GM18861 (cell line): ENCODE measurements around the gene AUTS2.
"Not testable (repeated sequence)": the region's sequence is repeated elsewhere in the genome, so short reads cannot be mapped to it uniquely, and the experiment has no call there.

ENCODE experiments used
- ATAC-seq: cut with Tn5 transposase; IDR thresholded peaks from one replicate; pipeline ENCODE4 v1.9.1; 2021; ENCODE audit not compliant: unreplicated experiment

Gene AUTS2

GRCh38 chr7:69782917-69783684, 184.8 kb downstream of the AUTS2 start:
- ATAC-seq = no peak

DNA sequence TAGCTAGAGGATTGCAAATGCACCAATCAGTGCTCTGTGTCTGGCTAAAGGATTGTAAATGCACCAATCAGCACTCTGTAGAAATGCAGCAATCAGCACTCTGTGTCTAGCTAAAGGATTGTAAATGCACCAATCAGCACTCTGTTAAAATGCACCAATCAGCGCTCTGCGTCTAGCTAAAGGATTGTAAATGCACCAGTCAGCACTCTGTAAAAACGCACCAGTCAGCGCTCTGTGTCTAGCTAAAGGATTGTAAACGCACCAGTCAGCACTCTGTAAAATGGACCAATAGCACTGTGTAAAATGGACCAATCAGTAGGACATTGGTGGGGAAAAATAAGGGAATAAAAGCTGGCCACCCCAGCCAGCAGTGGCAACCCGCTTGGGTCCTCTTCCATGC, 187.9 kb downstream of the AUTS2 start:
- not testable (repeated sequence) for ATAC-seq

GRCh38 chr7:69786730-69787395, 188.6 kb downstream of the AUTS2 start:
- no peak for ATAC-seq

GRCh38 chr7:69787736-69788431, 189.6 kb downstream of the AUTS2 start:
- no peak for ATAC-seq

- ATAC-seq = no peak
Measured at GRCh38 chr7:69789563-69789962, 191.3 kb downstream of the AUTS2 start.

DNA sequence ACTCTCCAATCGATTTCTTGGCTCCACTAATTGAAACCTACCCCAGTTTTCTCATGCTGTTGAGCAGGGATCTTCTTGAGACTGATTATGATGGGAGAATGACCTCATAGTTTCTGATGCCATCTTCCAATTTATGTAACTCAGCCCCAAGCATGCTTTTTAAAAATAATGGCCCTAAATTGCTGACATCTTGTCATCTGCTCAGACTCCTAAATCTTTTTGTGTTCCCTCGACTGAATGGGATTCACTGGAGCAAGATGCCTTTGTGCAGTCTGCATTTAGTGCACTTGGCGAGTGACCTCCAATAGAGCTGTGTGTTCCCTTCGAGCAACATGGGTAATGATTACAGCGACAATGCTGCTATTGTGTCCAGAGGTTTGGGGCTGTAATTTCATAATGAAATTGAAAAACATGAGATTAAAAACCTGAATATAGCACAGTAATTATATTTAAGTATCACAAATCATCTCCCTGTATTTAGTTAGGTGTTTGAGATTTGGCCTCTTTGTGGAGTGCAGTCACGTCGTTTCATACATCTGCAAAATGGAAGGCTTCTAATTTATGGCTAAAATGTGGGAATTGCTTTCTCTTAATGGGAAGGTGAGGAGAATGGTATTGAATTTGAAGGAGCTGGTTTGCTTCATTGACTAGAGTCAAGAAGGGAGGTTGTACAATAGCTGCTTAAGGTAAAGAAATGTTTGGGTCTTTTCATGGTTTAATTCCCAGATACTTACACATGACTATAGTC, 192.9 kb downstream of the AUTS2 start:
- no peak for ATAC-seq

- ATAC-seq = no peak
Measured at GRCh38 chr7:69791739-69792138, 193.5 kb downstream of the AUTS2 start.

DNA sequence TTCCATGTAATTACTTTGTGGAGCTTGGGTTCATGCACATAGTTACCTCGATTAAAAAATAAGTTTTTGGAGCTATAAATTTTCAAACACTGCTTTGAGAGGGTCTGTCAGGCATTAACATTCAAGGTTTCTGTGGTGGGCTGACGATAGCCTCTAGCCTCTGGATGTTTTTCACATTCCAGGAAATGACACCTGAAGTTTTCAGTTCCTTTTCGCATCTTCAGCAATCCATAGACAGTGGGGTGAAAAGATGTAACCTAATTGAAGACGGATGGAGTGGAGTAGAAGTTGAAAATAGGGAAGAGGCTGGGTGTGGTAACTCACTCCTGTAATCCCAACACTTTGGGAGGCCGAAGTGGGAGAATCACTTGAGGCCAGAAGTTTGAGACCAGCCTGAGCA, 197.7 kb downstream of the AUTS2 start:
- no peak for ATAC-seq

DNA sequence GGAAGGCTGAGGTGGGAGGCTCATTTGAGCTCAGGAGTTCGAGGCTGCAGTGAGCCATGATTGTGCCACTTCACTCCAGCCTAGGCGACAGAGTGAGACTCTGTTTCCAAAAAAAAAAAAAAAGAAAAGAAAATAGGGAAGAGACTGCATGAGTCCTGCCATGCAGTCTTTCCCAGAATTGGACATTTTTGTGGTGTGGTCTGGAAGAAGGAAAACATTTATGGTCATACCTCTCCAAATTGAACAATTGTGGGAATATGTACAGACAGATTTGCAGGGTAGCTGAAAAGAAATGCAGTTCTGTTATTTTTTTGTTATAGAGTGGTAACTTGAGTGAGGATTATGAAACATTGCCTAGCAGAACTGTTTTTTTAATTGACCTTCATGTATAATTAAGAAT, 198.1 kb downstream of the AUTS2 start:
- no peak for ATAC-seq

- ATAC-seq = no peak
Measured at GRCh38 chr7:69799048-69799697, 200.9 kb downstream of the AUTS2 start.

DNA sequence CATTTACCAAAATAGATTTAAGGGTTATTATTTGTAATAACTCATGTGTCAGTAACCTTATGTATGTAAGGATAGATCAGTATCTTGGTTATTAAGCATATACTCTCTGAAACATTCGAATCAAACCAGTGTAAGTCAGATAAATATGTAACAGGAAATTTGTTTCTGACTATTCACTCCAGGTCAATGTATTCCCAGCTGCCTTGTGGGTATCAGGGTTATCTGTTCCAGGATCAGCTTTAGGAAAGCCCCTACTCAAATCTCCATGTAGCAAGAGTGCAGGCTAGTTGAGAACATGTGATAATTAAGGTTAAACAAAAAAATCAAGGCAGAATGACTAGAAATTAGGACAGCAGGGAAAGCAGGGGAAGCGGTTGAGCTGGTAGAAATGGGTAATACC, 201.7 kb downstream of the AUTS2 start:
- ATAC-seq = no peak

GRCh38 chr7:69800495-69800894, 202.2 kb downstream of the AUTS2 start:
- ATAC-seq = no peak

- ATAC-seq = no peak
Measured at GRCh38 chr7:69801729-69802682, 203.7 kb downstream of the AUTS2 start.

DNA sequence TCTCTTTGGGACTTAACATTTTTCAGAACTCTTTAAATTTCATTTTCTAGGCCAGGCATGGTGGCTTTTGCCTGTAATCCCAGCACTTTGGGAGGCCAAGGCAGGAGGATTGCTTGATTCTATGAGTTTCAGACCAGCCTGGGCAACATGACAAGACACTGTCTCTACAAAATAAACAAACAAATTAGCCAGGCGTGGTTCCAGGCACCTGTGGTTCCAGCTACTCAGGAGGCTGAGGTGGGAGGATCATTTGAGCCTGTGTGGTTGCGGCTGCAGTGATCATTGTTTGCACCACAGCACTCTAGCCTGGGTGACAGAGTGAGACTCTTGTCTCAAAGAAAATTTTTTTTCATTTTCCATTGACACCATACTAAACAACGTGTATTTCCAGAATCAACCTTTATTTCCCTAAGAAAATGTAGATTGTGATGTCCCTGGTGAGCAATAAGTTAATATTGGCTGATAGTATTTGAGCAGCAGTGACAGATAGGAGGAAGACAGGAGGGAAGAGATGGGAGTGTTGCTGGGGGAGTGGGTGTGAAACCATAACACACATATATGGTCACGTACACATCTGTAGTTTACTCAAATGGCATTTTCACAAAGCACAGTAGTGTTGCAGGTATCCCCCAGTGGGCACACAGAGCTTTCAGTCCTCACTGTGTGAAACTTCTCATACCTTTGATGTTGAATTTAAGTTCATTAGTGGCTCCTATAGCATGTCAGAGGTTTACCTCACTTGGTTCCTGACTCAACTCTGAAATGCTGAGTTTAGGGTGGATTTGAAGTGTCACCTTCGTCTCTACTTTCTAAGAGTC, 205.6 kb downstream of the AUTS2 start:
- peak; percentile 96 for ATAC-seq

DNA sequence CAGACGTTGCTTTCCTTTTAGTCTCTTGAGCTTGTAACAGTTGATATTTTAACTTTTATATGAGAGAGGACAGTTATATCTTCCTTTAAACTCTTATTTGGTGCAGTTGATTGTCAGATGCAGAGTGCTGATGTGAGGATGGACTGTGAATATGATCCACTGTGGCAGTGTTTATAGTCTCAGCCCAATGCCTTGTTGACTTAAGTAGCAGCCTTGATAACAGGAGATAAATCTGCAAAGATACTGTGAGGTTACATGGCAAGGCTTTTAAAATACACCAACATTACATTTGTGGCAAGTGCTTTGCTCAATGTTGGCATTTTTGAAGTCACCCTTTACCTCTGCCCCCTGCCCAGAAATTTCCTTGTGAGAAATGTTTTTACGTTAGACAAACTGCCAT, 206.7 kb downstream of the AUTS2 start:
- no peak for ATAC-seq

- ATAC-seq = no peak
Measured at GRCh38 chr7:69808391-69808790, 210.1 kb downstream of the AUTS2 start.

DNA sequence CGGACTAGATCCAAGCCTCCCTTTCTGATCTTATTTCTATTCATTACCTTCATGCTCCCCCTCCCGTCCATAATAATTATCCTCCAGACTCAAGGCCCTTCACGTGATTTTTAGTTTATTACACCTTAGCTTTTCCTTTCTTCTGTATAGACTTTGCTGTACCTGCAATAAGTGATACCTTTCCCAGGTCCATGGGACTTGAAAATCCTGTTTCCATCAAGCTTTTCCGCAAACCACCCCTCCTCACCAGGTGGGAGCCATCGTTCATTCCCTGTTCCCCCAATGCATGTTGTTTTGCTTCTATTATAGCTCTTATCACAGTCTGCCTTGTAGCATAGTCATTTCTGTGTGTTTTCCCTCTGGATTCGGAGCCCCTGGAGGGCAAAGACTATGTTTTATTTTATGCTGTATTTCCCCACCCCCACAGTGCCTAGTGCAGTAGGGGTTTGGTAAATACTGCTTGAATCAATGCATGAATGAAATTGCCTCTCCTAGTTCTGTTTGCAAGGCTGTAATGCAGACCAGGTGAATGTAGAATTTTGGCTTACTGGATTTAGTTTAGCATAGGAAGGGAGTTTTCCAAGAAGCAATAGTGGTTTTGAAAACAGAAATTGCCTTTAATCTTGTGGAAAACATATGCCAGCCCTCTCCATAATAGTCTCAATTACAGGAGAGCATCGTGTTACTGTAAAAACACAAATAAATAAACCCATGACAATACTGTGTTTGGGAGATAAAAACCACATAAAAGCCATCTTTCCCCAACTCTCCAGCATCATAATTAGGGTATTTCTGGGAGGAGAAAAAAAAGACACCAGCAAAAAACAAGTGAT, 213.4 kb downstream of the AUTS2 start:
- no peak for ATAC-seq

- ATAC-seq = no peak
Measured at GRCh38 chr7:69812756-69813155, 214.5 kb downstream of the AUTS2 start.
